DMS153 treated with DMSO at 0.1 percent for 48 hours (cell line): ENCODE data around the gene FGF14.

Experiments used
- DNase-seq: peaks from one replicate; lab custom pipeline; 2025; ENCODE audit not compliant: unreplicated experiment; lab: John Stamatoyannopoulos, UW

Gene FGF14

GRCh38 chr13:101700598-101700997, 701.2 kb downstream of the FGF14 start:
- no peak for DNase-seq

- no peak for DNase-seq
Observed at GRCh38 chr13:101698400-101698799, 703.4 kb downstream of the FGF14 start.

- DNase-seq, result no peak
Observed at GRCh38 chr13:101697745-101698144, 704.1 kb downstream of the FGF14 start.

GRCh38 chr13:101695870-101696516, 705.9 kb downstream of the FGF14 start:
- no peak for DNase-seq

DNA sequence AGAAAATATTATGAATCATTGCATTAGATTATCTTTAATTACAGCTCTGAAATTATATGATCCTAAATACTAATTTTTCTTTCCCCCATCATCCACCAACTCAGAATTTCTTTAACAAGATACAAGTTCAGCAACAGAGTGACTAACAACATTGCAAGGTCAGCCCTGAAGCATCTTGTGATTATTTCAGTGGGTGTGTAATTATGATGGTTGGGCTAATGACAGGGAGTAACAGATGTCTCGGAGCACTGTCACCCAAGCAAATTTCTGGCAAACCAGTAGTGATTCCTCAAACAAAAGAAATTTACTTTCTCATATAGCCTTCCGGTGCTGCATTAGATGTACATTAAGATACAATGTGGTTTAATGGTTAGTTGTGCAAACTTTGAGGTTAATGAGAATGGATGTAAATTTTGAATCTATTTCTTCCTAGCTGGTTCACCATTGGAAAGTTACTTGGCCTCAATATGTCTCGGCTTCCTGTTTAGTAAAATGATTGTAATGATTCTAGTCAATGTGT, 710.4 kb downstream of the FGF14 start:
- DNase-seq, result no peak

DNA sequence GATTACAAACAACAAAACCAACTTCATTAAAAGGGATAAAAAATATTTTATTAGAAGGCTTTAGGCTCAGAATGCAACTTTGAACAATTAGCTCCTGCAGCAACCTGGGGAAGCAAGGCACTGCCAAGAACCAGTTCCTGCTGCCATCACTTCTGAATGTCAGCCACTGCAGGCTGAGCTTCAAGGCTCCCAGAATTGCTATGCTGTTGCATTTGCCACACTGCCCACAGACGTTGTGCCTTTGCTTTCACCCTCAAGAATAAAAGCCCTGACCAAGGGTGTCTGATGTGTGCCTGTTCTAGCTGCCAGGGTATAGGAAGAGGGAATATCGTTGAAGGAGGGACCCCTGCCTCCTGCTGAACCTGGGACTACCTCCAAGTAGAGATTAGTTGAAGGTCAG, 711.0 kb downstream of the FGF14 start:
- no peak for DNase-seq

GRCh38 chr13:101686003-101686402, 715.8 kb downstream of the FGF14 start:
- no peak for DNase-seq

DNA sequence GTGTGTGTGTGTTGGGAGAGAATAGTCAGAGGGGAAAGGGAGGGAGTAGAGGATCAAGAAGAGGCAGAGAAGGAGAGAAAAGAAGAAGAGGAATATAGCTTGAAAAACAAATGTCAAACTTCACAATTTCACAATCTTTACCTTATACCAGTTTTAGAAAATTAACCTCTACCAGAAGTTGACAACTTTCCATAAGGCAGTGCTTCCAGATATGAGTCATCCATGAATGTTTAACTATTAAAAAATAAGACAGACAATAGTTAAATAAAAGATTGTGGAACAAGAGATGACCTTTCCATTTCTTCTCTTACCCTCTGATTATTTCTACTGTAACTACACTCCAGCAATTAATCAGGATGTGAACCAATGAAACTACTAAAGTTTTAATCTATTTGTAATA, 720.0 kb downstream of the FGF14 start:
- no peak for DNase-seq

- no peak for DNase-seq
Observed at GRCh38 chr13:101673360-101674105, 728.3 kb downstream of the FGF14 start.

- DNase-seq, result no peak
Observed at GRCh38 chr13:101661839-101662238, 740.0 kb downstream of the FGF14 start.
